HG03097 (cell line): ENCODE data around the gene CLTCL1.

ENCODE experiments used
- ATAC-seq: cut with Tn5 transposase; IDR thresholded peaks from one replicate; pipeline ENCODE4 v1.9.1; 2021; ENCODE audit not compliant: unreplicated experiment, low FRiP score

Gene CLTCL1

GRCh38 chr22:19199479-19199878 lies 92.0 kb downstream of the CLTCL1 start:
- ATAC-seq = no peak

GRCh38 chr22:19197997-19198865 lies 93.3 kb downstream of the CLTCL1 start:
- ATAC-seq = no peak

DNA sequence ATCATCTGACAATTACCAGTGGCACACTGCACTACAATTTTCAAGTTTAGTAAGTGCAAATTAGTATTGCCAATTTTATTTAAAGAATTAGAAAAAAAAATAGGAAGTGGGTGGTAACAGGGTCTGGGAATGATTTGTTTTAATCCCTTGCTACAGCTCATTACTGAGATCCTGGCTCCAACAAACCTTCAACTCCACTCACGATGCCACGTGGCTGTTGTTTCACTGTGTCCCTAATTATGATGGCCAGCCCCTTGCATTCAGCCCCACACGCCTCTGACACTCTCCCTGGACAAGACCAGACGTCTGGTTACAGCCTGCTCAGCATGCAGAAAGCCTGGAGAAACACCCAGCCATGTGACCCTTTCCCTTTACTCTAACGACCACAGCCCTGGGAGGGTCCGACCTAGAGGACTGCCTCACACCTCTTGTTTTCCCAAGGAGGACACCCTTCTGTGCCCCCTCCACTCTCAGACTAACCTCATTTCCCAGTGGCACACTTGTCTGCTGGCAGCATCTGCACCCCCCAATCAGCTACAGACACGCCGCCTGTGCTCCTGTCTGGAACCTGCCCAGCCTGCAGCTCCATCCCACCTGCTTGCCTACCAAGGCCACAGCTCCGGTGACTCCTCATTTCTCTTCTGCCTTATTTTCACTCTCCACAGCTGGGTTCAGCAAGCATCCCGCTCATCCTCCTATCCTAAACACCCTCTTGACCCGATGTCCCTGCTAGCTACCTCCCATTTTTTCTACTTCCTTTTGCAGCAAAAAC lies 94.5 kb downstream of the CLTCL1 start:
- no peak for ATAC-seq

- ATAC-seq = no peak
Observed at GRCh38 chr22:19195796-19196731, 95.5 kb downstream of the CLTCL1 start.

DNA sequence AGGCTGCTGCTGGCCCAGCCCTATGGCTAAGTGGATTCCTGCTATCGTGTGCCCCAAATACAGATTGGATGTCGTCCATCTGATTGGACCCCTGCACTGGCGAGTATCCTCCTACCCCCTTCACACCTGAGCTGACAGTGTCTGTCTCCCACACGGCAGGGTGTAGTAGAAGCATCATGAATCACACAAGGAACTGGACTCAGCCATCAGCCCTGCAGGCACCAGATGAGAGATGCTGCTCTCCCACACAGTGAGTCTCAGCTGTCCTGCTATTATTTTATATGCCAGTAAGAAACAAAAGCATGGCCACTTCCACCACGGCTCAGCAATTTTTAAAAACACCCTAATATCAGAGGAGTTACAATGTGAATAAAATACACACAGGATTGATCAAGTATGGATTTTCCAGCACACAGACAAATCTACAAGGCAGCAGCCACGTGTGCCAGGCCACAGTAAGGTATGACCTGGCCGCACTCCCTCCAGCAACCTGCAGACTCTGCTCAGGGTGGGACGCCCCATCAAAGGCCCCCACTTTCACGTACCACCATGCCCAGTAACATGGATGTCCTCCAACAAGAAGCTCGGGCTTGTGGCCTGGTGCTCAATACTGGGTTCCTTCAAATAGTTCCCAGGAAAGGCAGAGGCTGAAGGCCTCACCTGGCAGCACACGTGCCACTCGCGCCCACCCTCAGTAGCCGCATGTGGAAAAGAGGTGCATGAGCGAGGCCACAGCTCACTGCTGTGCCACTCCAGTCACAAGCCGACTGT lies 96.6 kb downstream of the CLTCL1 start:
- ATAC-seq = no peak

DNA sequence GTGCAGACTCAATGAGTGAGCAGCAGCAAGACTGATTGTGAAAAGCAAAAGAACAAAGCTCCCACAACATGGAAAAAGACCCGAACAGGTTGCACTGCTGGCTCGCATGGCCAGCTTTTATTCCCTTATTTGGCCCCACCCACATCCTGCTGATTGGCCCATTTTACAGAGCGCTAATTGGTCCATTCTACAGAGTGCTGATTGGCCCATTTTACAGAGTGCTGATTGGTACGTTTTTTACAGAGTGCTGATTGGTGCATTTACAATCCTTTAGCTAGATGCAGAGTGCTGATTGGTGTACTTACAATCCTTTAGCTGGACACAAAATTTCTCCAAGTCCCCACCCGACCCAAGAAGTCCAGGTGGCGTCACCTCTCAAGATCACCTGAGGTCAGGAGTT lies 97.6 kb downstream of the CLTCL1 start:
- no peak for ATAC-seq

DNA sequence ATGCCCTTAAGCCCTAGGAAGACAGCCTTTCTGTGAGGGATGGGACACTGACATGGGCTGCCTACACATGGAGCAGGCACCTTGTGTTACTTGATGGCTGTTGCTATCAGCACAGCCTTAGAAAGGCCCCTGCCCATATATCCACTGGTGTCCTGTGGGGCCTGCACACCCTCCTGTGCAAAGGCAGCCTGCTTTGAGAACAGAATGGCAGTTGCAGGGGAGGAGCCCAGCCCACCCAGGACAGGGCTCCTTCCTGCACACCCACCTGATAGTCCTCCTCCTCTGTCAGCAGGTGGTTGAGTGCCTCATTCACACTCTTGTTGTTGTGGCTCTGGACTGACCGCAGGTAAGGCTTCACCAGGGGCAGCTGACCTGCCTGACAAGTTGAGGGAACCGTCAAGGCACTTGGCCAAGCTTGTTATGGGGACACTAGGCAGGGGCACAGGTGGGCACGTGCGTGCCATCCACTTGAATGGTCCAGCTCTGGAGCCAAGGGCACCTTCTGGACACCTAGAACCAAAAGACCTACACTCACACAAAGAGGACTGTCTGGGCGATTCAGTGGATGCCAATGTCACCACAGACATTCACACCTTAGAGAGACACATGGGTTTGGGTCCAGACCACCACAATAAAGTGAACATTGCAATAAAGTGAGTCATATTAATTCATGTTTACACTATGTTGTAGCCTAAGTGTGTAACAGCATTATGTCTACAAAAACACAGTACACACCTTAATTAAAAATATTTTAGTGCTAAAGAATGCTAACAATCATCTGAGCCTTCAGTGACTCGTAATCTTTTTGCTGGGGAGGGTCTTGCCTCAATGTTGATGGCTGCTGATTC lies 103.6 kb downstream of the CLTCL1 start:
- no peak for ATAC-seq

DNA sequence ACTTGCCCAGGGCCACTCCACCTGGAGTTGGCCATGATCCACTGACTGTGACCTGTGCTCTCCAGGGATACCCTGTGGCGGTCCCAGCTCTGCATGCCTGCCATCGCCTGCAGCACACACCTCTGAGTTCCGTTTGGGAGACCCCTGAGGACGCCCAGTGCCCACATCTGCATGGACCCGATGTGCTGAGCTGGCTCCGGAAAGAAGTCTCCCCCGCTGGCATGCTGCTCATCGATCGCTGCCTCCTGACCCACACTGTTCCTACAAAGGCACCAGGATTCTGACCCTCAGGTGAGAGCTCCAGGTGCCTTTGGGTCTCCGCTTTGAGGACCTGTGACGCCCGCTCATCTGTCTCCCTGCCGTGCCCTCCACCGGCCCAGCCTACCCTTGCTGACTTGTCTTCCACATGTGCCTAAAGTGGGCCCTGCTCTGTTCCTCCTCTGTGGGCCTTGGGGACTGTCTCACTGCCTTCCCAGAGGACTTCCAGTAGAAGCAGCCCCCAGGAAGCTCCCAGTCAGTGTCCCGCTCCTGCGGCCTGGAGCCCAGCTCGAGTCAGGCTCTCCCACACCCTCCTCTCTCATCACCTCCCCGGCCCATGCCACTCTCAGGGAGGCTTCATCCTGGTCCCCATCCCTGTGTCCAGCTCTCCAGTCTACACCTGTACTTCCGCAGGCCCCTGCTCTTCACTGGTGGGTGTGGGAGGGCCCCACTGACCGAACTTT lies 107.1 kb downstream of the CLTCL1 start:
- no peak for ATAC-seq

DNA sequence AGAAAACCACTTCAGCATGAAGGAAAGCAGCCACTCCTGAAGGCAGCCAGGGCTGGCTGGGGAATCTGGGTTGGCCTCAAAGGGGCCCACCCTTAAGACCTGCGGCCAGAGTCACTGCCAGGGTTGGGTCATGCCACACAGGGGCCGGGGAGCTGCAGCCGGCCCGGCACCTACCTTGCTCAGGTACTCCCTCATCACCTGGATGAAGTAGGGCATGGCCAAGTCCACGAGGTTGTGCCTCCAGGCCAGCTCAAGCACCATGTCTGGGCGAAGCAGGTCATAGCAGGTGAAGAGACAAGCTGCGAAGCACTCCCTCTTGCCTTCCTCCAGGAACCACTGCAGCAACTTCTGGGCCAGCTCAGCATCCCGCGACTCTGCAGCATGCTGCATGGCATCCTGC lies 108.3 kb downstream of the CLTCL1 start:
- ATAC-seq = no peak

DNA sequence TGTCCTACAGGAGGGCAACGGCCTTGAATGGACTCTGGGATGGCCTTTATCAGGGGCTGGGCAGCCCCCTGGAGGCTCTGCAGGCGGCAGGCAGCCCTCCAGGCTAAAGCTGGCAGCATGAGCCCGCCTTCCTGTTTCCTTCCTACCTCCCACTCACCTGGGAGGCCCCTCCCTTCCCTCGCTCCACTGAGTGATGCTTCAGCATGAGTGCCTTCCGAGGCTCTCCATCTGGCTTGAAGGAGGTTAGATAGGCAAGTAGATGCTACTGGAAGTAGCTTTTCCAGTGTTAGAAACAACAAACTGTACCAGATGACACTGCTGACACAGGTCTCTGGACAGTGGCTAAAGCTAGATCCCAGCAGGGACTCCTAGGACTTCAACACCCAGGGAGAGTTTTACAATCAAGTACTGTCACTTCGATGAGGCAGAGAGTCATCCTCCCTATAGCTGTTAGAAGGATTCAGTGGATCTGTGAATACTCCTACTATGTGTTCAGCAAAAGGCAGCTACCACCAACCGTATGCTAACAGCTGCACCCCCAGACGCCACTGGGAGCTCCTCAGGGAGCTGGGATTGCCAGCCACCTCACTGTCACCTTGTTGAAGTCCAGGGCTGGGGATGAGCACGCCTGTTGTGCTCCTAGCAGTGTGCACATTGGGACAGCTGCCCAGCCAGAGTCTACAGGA lies 108.9 kb downstream of the CLTCL1 start:
- no peak for ATAC-seq

DNA sequence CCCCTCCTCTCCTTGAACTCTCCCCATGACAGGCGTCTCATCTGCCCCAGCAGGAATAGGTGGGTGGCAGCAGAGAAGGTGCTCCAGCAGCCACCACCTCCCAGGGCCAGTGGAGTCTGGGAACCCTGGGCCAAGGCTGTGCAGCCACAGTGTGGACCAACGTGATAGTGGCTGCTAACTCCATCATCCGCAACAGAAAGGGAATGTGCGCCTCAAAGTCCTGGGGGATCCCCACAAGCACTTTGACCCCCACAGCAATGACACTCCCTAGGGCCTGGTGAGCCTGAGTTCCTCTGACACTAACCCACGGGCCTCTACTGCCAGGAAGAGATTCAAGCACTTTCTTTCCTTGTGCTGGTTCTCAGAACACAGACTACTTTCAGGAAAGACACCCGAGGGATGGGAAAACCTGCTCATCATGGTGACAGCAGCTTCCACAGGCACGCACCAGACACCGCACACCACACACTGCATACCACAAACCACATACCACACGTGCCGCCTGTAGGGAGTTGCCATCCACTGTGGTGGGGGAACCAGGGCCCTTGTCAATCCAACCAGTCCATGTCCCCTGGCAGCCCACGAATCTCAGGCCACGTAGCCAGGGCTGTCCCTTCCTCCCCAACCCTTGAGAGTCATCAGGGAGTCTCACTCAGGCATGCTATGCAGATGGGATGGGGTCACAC lies 109.6 kb downstream of the CLTCL1 start:
- no peak for ATAC-seq

DNA sequence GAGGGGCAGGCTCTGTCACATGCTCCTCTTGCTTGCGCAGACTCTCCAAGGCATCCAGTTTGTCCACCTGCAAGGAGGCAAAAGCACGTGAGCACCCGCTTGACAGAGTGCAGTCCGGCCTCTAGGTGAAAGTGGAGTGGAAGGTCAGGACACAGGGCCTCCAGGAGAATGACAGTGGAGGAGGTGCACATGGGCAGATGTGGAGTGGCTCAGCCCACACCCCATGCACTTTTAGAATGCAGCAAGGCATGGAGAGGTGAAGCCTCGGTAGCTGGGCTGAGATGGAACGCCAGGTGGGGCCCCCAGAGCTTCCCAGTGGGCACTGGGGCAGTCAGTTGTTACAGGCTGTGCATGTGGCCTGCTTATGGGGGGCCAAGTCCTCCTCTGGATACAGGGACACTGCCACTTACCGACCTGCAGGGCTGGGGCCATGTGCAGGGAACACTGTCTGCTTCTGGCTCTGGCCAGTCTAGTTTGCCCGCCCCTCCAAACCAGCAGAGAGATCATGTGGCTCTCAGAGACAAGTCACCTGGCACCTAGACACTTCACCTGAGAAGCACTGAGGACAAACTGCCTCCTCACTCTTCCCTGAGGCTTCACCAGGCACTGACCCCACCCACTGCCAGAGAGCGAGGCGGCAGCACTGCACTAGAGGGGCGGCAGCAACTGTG lies 110.6 kb downstream of the CLTCL1 start:
- ATAC-seq = no peak

DNA sequence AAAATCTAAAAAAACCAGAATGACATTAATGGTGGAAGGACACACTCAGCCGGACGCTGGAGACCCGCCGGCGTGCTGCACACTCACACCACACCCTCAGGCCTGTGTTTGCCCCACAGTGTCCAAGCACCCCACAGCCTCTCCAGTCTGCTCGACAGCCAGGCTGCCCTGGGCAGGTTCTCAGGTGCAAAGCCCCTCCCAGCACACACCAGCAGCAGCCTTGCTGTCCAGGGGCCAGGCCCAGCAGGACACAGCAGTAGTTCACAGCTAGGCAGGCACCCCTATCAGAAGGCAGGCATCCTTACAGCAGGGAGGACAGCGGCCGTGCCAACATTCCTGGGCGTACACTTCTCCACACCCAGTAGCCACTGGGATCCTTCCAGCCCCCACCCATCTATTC lies 111.3 kb downstream of the CLTCL1 start:
- ATAC-seq = no peak

GRCh38 chr22:19179497-19180048 lies 111.9 kb downstream of the CLTCL1 start:
- ATAC-seq = no peak

GRCh38 chr22:19178657-19179496 lies 112.6 kb downstream of the CLTCL1 start, which contains the start of gene SLC25A1:
Gene SLC25A1 (minus strand): TSS chr22:19178736. CDS start chr22:19178673, 63 bp downstream.
- peak; percentile 50 for ATAC-seq
